Measurements from ENCODE around the gene CHAD. TPM values are rescaled to one million over a fixed set of nuclear protein-coding genes. Genes with fewer than 3 reads are reported as not detected.

CHAD gene
- total and polyA plus RNA-seq, 2 donors (not counting 3 experiments of a cell fraction or from before 2014, with no cell fraction given), result not detected

GRCh38 chr17:50432125-50432762 is 36.4 kb downstream of the CHAD start:
- no peak overlapping the region for H3K9ac ChIP-seq (replicated peaks; ENCODE audit: extremely low read depth, insufficient read depth, low read length)
- no TSS peak for BruUV-seq (replicated peaks)
- no peak overlapping the region for H3K27ac ChIP-seq (ENCODE audit: insufficient read depth, low read depth, low read length)
- TF ChIP-seq GATA2 (IDR thresholded peaks at IDR 0.05; ENCODE audit: insufficient read depth, insufficient read length, low read depth, low read length), result no peak
- TF ChIP-seq MYC (IDR thresholded peaks at IDR 0.05; ENCODE audit: low read depth, low read length), result no peak
- no peak for TF ChIP-seq CTCF (IDR thresholded peaks at IDR 0.05; ENCODE audit: extremely low read depth in 1 of 2, insufficient read depth in 1 of 2, low read depth in 1 of 2, low read length in 2 of 2)
- intact Hi-C loops (cut with micrococcal nuclease) (no loop called here), dilution Hi-C loops (cut with MboI; ENCODE audit: extremely low pct_ligation_motif_present, low sequenced_read_pairs) (no loop called here)
- peaks cover 0 to 4% of the 10 kb centered on the region in 2 experiments for H3K36me3 ChIP-seq (ENCODE audit: control insufficient read depth in 2 of 2, extremely low read depth in 1 of 2, insufficient read depth in 2 of 2, low read length in 2 of 2)
- DNase-seq (ENCODE audit: low read depth, low spot score) (no peak), FAIRE-seq (no peak)
- no peaks in the 10 kb centered on the region for H3K27me3 ChIP-seq (ENCODE audit: control insufficient read depth in 2 of 2, insufficient read depth in 2 of 2, low read length in 2 of 2)
- H3K9me3 ChIP-seq (replicated peaks; ENCODE audit: control insufficient read depth, insufficient read depth, low read length), result no peaks in the 10 kb centered on the region
- no peaks in the 10 kb centered on the region for H3K79me2 ChIP-seq (ENCODE audit: control insufficient read depth, insufficient read depth, low read length)
- H3K4me1 ChIP-seq (ENCODE audit: control insufficient read depth, extremely low read depth, insufficient read depth, low read length), result peaks cover under 1% of the 10 kb centered on the region
- ChIA-PET CTCF (interaction anchor here (1.5 to 4.4 kb wide), 3 partner anchors 11 to 35 kb away, joined by 4 to 20 read pairs (median 5); partner anchors contain the start of gene LRRC59), POLR2A (no interaction called here)
- no peaks in the 10 kb centered on the region for H3K9me1 ChIP-seq (replicated peaks; ENCODE audit: control insufficient read depth, extremely low read depth, insufficient read depth, low read length)
- H2AFZ ChIP-seq (ENCODE audit: low read depth, low read length), result no peak overlapping the region
- no peak overlapping the region for H3K4me2 ChIP-seq (ENCODE audit: insufficient read depth, low read length)
- H3K4me3 ChIP-seq (replicated peaks in 1 of 3; ENCODE audit: insufficient read depth in 1 of 3, low read depth in 1 of 3, low read length in 3 of 3), result no peak overlapping the region
- no peaks in the 10 kb centered on the region for H4K20me1 ChIP-seq (replicated peaks; ENCODE audit: control insufficient read depth, extremely low read depth, insufficient read depth, low read length)
